MM.1S (cell line): Measurements from ENCODE around the gene CCDC27.

Source experiments
- CTCF ChIP-seq: fragments of 300-600 bp; sonication (generic); IDR thresholded peaks from 2 replicates; pipeline ENCODE4 v1.5.1; 2016; ENCODE audit warnings: antibody characterized with exemption, low read length, mixed read lengths
- EZH2 ChIP-seq: fragments of 300-600 bp; sonication (generic); optimal IDR thresholded peaks from 2 replicates; pipeline ENCODE3; 2017; ENCODE audit warnings: low read depth, mild to moderate bottlenecking, antibody characterized with exemption, low read length, mixed read lengths
- EZH2phosphoT487 ChIP-seq: fragments of 300-600 bp; sonication (generic); IDR thresholded peaks from 2 replicates; pipeline ENCODE4 v1.6.1; 2018; ENCODE audit warnings: antibody characterized with exemption, low read length

GRCh38 chr1:3703786-3704371, 48.4 kb upstream of the CCDC27 start:
- TF ChIP-seq EZH2phosphoT487 (no peak), CTCF (no peak), EZH2 (no peak)
